GM21717 (cell line): ENCODE measurements around the gene RAD18.

Experiments
- ATAC-seq: cut with Tn5 transposase; IDR thresholded peaks from one replicate; pipeline ENCODE4 v1.9.1; 2021; ENCODE audit warnings: mild to moderate bottlenecking, moderate library complexity; ENCODE audit not compliant: unreplicated experiment

The RAD18 gene

DNA sequence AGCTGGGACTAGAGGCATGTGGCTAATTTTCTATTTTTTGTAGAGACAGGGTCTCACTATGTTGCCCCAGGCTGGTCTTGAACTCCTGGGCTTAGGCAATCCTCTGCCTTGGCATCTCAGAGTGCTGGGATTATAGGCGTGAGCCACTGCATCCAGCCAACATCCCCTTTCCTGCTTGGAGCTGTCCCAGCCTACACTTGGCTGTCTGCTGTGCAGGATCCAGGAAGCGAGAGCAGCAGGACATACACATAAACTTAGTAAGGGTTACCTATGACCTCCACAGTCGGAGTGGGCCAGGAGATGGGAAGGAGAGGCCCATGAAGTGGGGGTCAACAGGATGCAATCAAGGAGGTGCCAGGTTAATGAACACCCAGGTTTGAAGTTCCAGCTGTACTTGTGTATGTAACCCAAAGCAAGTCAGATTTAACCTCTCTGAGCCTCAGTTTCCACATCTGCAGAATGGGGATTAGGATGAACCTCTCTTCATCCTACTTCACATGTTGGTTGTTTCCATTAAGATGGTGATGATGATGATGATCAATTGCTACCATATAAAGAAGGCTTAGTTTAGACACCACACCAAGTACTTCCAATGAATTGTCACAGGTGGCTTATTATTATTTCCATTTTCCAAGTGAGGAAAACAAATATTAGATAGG is 124.4 kb downstream of the RAD18 start:
- ATAC-seq: no peak

- ATAC-seq: no peak
These were observed 125.0 kb downstream of the RAD18 start for GRCh38 chr3:8838234-8838633.

DNA sequence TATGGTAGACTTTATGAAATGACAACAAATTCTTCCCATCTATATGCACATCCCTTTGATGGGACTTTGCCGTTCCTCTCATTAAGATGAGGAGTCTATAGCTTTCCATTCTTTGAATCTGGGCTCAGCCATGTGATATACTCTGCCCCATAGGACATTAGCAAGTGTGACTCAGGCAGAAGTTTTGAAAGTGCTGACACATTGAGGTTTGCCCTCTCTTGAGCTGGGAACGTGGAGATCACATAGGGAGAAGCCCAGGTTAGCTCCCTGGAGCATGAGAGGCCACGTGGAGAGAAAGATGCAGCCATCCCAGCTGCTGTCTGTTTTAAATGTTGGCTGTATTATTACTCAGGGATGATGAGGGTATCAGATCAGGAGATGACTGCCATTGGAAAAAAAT is 126.1 kb downstream of the RAD18 start:
- ATAC-seq: no peak

DNA sequence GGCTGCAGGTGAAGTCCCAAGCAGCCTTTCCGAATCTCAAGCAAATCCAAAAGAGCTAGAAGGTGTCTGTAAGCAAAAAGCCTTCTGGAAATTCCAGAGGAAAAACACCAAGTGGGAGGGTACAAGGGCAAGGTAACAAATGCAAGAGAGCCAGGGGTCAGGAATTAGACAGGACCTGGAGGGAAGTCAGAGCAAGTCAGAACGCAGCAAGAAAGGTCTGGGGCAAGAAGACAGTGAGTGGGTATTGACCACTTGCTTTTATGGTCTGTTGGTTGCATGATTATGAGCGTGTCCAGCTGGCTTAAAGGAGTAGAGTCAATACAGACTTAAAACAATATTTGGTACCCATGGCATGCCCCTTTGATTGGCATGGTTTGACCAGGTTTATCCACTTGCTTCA is 127.2 kb downstream of the RAD18 start:
- ATAC-seq: no peak

GRCh38 chr3:8835385-8835784 is 127.9 kb downstream of the RAD18 start:
- ATAC-seq: no peak

DNA sequence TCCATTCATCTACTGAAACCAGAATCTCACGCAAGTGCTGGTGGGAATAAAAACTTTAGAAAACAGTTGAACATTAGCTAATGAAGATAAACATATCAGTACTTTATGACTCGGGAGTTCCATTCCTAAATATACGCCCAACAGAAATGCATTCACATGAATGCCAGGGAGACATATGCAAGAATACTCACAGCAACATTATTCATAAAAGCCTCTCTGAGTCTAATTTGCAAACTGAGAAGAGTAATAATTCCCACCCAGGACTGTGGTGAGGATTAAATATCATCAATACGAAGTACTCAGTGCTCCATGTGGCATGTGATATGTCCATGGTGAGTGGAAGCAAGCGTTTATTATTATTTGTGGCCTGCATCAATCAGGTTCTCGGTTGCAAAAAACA is 128.3 kb downstream of the RAD18 start:
- ATAC-seq: no peak

DNA sequence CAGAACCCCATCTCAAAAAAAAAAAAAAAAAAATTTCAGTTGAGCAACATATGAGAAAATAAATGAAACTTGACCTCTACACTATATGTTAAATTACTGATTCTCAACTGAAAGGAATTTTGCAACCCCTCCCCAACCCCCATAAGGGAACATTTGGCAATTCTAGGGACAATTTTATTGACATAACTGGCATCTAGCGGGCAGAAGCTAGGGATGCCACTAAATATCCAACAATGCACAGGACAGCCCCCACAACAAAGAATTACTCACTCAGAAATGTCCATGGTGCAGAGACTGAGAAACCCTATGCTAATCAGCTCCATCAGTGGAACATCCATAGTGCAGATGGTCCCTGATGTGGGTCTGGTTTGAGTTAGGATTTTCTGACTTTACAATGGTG is 135.6 kb downstream of the RAD18 start:
- ATAC-seq: no peak
